ENCODE measurements around the gene ALDH3B1. TPM values are rescaled to one million over a fixed set of nuclear protein-coding genes. Genes with fewer than 3 reads are reported as not detected.

The ALDH3B1 gene
- total and polyA plus RNA-seq, 9 of the 15 experiments (the other 6 are each of a cell fraction or from before 2014, with no cell fraction given) = 0.01 to 0.35 (median 0.07) TPM; not detected in 2

DNA sequence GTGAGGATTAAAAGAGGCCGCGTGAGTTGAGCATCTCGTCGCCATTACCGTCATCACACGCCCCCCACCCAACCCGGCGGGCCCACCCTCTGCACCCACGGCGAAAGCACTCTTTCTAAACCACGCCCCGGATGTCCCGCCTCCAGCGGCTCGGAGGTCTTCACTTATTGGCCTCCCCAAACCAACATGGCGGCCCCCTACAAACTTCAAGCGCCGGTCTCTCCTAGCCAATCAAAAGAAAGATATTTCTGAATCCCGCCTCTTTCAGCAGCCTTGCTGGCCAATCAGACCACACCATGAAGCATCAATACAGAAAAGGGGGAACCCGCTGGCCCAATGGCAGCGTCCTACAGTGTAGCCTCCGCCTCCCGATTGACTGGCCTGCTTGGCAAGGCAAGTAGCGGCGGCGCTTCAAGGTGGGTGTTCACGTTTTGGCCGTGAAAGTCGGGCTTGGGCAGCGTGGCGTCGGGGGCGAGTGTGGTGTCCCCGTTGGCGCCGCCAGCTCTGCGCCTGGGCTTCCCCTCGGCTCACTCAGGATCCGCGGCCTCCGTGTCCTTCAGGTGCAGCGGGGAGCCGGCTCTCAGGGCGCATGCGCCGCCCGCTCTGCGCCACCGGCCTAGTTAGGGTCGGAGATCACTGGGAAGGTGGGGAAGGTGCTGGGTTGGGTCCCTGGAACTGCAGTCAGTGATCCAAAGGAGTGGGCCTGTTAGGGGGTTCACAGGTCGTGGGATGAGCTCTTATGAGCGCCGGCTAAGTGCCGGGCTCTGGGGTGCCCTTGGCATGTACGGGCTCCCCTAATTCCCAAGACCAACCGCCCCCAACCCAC, 20.4 kb downstream of the ALDH3B1 start, which contains the start of gene NDUFS8 (continued):
- TF ChIP-seq ZFX (CRISPR knock-in tag; IDR thresholded peaks at IDR 0.05) (peak; percentile 97), ZBTB8A (IDR thresholded peaks at IDR 0.05; ENCODE audit: partially characterized antibody) (no peak), NFE2 (IDR thresholded peaks at IDR 0.05; ENCODE audit: low read depth) (no peak), ARHGAP35 (IDR thresholded peaks at IDR 0.05; ENCODE audit: partially characterized antibody) (no peak), RBM15 (IDR thresholded peaks at IDR 0.05; ENCODE audit: insufficient read depth, low read length) (no peak), MTA3 (IDR thresholded peaks at IDR 0.05; ENCODE audit: borderline replicate concordance) (peak; percentile 67; the same call in 1 of the 2 replicates), ZNF75A (CRISPR knock-in tag; IDR thresholded peaks at IDR 0.05) (no peak), TCF7L2 (IDR thresholded peaks at IDR 0.05; ENCODE audit: low read depth, low read length) (no peak), BHLHE40 (IDR thresholded peaks at IDR 0.05; ENCODE audit: low read length) (no peak; the same call in 1 of the 2 replicates), SMARCC2 (IDR thresholded peaks at IDR 0.05; ENCODE audit: low read depth) (no peak), TGIF2 (CRISPR knock-in tag; IDR thresholded peaks at IDR 0.05) (no peak), HDAC3 (IDR thresholded peaks at IDR 0.05; ENCODE audit: borderline replicate concordance, partially characterized antibody) (no peak), ZNF184 (CRISPR knock-in tag; IDR thresholded peaks at IDR 0.05) (no peak), KHSRP (IDR thresholded peaks at IDR 0.05) (no peak), SLC30A9 (CRISPR knock-in tag; IDR thresholded peaks at IDR 0.05) (no peak), HMGN3 (IDR thresholded peaks at IDR 0.05; ENCODE audit: borderline replicate concordance, extremely low read depth, insufficient read length, low read depth, low read length) (peak; percentile 23), HMG20A (CRISPR knock-in tag; conservative IDR thresholded peaks at IDR 0.05) (no peak), TCF3 (CRISPR knock-in tag; IDR thresholded peaks at IDR 0.05) (no peak)
- TF ChIP-seq, protein P1, sequence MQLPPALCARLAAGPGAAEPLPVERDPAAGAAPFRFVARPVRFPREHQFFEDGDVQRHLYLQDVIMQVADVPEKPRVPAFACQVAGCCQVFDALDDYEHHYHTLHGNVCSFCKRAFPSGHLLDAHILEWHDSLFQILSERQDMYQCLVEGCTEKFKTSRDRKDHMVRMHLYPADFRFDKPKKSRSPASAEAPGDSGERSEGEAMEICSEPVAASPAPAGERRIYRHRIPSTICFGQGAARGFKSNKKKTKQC (CRISPR knock-in tag; IDR thresholded peaks at IDR 0.05) = no peak
- TF ChIP-seq, protein P2, sequence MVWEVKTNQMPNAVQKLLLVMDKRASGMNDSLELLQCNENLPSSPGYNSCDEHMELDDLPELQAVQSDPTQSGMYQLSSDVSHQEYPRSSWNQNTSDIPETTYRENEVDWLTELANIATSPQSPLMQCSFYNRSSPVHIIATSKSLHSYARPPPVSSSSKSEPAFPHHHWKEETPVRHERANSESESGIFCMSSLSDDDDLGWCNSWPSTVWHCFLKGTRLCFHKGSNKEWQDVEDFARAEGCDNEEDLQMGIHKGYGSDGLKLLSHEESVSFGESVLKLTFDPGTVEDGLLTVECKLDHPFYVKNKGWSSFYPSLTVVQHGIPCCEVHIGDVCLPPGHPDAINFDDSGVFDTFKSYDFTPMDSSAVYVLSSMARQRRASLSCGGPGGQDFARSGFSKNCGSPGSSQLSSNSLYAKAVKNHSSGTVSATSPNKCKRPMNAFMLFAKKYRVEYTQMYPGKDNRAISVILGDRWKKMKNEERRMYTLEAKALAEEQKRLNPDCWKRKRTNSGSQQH (CRISPR knock-in tag; IDR thresholded peaks at IDR 0.05) = 0 out of 2 replicates have a peak, but pooled peaks have one; percentile 27
- TF ChIP-seq, protein P3, sequence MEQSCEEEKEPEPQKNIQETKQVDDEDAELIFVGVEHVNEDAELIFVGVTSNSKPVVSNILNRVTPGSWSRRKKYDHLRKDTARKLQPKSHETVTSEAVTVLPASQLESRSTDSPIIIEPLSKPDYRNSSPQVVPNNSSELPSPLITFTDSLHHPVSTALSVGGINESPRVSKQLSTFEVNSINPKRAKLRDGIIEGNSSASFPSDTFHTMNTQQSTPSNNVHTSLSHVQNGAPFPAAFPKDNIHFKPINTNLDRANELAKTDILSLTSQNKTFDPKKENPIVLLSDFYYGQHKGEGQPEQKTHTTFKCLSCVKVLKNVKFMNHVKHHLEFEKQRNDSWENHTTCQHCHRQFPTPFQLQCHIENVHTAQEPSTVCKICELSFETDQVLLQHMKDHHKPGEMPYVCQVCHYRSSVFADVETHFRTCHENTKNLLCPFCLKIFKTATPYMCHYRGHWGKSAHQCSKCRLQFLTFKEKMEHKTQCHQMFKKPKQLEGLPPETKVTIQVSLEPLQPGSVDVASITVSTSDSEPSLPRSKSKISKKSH (CRISPR knock-in tag; IDR thresholded peaks at IDR 0.05) = no peak
- TF ChIP-seq, protein P4, sequence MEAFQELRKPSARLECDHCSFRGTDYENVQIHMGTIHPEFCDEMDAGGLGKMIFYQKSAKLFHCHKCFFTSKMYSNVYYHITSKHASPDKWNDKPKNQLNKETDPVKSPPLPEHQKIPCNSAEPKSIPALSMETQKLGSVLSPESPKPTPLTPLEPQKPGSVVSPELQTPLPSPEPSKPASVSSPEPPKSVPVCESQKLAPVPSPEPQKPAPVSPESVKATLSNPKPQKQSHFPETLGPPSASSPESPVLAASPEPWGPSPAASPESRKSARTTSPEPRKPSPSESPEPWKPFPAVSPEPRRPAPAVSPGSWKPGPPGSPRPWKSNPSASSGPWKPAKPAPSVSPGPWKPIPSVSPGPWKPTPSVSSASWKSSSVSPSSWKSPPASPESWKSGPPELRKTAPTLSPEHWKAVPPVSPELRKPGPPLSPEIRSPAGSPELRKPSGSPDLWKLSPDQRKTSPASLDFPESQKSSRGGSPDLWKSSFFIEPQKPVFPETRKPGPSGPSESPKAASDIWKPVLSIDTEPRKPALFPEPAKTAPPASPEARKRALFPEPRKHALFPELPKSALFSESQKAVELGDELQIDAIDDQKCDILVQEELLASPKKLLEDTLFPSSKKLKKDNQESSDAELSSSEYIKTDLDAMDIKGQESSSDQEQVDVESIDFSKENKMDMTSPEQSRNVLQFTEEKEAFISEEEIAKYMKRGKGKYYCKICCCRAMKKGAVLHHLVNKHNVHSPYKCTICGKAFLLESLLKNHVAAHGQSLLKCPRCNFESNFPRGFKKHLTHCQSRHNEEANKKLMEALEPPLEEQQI (IDR thresholded peaks at IDR 0.05) = no peak

Measured in K562 (cell line).